Measurements from ENCODE around the gene P3H2. TPM values are rescaled to one million over a fixed set of nuclear protein-coding genes. Genes with fewer than 3 reads are reported as not detected.

Gene P3H2
- total RNA-seq, 1 experiment from 2014 or later = 102 TPM

DNA sequence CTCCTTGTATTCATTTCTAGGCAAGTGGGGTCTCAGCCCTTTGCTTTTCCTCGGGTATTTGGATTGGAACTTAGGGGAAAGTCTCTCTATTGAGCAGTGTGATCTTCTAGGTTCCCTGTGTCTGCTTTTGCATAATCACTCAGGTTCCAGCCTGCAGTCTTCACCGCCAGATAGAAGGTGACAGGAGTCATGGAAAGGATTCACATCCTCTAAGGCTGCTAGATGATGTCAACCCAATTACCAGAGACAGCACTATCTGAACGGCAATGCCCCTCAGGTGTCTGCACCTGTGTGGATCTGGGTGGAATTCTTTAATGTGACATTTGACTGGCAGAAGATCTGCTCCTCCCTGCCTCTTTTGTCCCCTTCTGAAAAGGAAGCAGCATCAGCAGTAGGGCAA is 177.7 kb downstream of the P3H2 start:
- in situ Hi-C loops (cut with HindIII; ENCODE audit: low sequenced_read_pairs) = no loop called here
- DNase-seq (ENCODE audit: low spot score) = no peak

DNA sequence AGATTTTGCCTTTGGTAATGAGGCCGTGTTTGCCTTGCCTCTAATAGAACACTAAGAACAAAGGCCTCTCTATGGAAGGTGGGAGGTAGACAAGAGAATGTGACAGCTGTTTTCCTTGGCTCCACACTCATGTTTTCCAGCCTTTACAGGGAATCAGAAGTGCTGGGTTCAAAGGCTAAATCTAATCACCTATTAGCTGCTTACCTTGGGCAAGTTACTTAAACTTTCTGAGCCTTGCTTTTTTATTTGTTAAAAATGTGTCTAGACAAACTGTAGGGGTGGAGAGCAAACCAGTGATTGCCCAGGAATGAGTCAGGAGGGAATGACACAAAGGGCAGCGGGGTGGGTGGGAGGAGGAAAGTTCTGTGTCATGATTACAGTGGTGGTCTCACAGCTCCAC is 179.0 kb downstream of the P3H2 start:
- DNase-seq (ENCODE audit: low spot score) = no peak
- in situ Hi-C loops (cut with HindIII; ENCODE audit: low sequenced_read_pairs) = no loop called here

DNA sequence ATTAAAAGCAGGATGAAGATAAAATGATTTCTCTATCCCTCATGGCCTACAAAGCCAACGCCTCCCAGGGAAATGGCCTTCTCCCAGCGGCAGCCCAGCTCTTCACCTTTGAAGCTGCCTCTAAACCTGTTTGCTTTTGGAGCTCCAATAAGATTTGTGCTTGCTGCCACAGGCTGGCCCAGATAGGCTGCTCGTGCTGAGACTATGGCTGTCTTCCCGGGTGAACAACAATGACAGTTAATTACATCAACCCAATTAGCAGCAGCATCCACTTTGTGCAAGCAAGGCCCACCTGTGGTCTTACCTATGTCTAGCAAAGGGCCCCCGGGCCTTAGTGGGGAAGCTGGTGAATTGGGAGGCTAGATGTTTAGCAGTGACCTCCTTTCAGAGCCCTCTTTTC is 179.6 kb downstream of the P3H2 start:
- DNase-seq (ENCODE audit: low spot score) = peak; percentile 32

DNA sequence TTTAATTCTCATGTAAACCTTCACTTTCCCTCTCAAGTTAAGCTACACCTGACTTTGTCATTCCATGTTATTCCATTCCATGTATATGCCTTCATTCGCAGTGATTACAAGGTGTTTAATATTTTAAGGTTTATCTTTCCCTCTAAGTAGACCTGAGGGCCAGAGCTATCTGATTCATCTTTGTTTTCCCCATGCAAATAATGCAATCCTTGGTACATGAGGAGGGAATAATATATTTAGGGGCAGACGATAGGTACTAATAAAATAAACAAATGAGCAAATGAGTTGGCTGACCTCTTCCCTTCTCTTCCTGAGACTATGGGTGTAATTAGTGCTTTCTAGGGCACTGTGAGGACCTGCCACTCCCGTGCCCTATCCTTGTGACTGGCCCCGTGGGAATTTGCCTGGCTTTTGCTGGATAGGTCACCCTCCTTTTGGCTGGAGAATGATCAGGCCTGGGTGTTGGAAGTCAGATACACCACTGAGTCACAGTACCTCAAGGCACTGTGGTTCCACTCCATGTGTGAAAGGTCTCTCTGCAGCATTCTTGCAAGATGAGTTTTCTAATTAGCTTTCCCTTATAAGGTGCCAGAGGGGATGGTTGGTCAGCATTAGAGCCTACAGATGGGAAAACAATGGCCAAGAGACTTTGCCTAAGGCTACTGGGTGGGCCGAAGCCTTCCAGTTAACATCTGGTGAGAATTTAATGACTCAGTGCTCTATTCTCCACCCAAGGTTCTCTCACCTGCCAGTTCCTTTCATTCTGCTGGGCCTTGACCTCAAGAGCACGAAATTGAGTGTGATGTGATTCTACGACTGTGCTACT is 183.2 kb downstream of the P3H2 start:
- in situ Hi-C loops (cut with HindIII; ENCODE audit: low sequenced_read_pairs) = no loop called here
- no peak for DNase-seq (ENCODE audit: low spot score)

More for the DNA sequence above, 179.6 kb downstream of the P3H2 start:
- in situ Hi-C loops (cut with HindIII; ENCODE audit: low sequenced_read_pairs) = no loop called here

DNA sequence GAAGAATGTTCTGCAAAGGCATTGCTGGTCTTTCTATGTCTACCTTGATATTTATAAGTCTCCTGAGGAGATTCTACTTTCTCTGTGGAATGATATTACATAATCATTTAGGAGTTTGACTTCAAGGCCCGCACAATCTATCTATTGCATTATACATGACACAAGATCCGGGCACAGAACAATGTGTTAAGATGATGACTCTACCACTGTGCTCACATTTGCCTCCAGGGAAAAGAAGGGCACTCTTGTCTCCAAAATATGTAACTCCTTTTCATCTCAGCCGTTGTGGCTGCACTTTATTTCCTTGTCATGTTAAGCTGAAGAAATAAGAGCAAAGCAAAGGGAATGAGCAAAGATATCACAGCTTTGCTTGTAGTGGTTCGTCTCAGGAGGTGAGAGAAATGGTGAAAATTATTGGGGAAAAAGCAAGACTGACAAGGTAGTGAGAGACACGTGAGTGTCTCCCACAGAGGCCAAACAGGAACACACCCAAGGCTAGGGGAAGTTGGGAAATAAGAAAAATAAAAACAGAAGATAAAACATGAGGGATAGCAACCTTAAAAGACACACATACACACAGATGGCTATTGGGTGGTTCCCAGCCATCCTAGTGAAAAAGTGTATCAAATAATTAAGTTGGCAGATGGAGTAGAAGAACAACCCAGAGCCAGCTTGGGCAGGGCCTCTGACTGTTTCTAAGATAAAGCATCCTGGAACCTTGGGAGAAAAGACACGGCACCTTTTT is 184.3 kb downstream of the P3H2 start:
- DNase-seq (ENCODE audit: low spot score) = no peak
- in situ Hi-C loops (cut with HindIII; ENCODE audit: low sequenced_read_pairs) = no loop called here

DNA sequence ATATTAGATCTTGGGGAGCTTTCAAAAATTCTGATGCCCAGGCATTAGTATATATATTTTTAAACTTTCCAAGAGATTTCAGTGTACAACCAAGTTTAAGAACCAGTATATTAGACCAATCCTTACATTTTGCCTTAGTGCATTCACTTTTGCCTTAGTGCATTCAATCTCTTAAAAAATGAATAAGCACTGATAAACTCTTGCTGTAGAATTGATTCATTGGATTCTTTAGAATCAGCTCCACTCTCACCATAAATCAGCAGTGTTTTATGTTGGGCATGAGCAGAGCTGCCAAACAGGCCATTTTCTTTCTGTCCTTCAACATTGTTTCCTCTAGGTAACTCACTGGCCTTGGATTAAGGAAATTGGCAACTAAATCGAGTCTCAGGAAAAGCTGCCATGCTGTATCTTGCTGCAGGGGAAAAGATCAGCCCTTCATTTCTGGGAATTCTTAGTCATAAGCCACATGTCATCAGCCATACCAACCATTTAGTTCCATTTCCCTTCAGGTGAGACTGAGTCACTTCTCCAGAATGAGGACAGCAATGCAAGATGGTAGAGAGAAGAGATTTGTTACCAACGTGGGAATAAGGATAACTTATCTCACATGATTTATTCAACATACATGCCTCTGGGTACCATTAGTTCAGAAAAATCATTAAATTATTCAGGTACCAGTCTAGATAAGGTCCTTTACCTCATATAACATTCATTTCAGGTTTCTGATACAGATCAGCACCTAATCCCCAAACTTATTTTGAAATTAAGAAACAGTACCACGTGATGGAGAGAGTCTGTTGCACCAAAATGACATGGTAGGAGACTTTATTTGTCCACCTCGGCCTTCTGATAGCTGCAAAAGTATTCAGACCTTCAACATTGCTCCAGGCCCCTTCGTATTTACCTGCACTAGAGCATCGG is 192.5 kb downstream of the P3H2 start:
- no peak for DNase-seq (ENCODE audit: low spot score)
- in situ Hi-C loops (cut with HindIII; ENCODE audit: low sequenced_read_pairs) = no loop called here

DNA sequence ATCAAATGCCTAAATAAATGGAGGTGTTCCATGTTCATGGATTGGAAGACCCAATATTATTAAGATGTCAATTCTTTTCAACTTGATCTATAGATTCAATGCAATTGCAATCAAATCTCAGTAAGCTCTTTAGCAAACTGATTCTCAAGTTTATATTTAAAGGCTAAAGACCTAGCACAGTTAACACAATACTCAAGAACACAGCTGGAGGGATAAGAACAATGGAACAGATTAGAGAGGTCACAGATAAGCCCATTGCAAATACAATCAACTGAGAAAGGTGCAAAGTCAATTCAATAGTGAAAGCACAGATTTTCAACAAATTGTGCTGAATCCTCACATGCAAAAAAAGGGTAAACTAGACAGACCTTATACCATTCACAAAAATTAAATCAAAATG is 198.9 kb downstream of the P3H2 start:
- DNase-seq (ENCODE audit: low spot score) = no peak
- in situ Hi-C loops (cut with HindIII; ENCODE audit: low sequenced_read_pairs) = no loop called here

DNA sequence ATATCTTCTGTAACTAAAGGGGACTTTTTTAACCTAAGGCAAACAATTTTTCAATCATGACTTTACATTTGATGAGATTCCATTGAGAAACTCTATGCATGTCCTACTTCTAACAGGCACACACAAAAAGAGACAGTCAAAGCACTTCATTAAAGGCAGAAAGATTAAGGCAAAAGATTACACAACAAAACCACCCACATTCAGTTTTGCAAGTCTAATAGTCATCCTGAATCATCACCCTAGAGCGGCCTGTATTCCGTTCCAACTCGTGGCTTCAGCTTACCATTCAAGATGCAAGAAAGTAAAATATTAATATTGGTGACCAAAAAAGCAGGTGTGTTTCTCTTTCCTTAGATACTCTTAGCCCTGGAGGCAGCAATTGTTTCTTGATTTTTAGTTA is 205.9 kb downstream of the P3H2 start:
- no peak for DNase-seq (ENCODE audit: low spot score)
- in situ Hi-C loops (cut with HindIII; ENCODE audit: low sequenced_read_pairs) = loop anchor here (5.0 kb wide), 1 partner anchor 32 kb away; no protein-coding TSS in a partner anchor

DNA sequence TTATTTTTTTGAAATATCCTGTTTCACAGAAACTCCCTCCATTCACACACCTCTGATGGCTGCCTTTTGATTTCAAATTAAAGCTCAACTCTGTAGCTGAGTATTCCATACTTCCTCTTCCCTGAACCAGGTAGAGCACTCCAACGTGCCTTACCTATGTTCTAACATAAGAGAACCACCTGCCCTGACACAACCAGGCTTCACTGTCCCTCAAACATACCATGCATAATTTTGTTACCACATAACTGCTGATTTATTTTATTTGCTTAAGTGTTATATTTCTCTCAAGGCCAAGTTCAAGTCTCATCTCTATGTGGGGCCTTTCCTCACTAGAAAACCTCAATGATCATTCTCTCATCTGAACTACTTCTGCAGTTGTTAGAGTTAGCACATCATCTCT is 209.7 kb downstream of the P3H2 start:
- in situ Hi-C loops (cut with HindIII; ENCODE audit: low sequenced_read_pairs) = no loop called here
- DNase-seq (ENCODE audit: low spot score) = no peak

DNA sequence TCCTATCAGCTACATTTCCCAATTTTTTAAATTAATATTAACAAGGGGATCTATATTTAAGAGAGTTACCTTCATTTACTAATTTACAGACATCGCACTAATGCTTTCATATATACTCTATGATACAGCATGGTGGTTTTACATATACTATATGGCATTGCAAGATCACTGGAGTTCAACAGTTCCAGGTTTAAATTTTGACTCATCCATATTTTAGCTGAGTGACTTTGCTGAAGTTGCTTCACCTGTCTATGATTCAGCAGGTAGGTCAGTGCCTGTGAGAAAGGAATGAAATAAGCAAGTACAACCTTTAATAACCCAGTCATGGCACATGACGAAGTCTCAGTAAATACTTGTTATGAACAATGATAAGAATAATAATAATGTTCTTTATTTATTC is 211.1 kb downstream of the P3H2 start:
- in situ Hi-C loops (cut with HindIII; ENCODE audit: low sequenced_read_pairs) = no loop called here
- DNase-seq (ENCODE audit: low spot score) = no peak

DNA sequence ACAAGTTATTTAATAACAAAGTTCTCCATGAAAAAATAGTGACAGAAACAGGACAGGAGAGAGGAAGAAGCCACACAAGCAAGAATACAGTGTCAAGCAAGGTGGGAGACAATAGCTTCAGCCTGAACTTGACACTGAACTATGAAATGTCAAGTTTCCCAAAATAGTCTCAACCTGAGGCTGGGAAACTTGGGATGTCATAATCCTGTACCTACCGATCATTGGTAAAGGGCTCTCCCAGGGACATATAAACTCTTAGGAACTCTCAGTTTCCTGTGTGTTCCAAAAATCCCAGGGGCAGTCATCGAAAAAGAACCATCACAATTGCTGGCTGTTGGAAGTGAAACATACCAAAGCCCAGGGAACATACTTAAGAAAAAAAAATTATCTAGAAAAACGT is 211.6 kb downstream of the P3H2 start:
- no peak for DNase-seq (ENCODE audit: low spot score)
- in situ Hi-C loops (cut with HindIII; ENCODE audit: low sequenced_read_pairs) = no loop called here

DNA sequence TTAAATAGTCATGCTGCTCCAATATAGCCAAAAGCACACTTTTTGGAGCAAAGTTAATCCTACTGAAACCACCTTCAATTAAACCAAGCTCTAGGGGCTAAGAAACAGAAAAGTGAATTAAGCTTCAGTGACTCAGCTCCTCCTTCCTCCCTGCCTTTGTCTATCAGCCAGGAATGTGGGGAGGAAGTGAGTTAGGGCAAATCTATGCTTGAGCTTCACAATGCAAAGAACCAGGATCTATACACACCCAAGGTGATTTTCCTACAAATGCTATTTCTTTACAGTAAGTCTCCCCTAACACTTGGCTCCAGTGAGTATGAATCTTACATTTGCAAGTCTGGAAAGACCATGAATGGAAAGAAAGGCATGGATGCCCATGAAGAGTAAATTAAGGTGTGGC is 212.1 kb downstream of the P3H2 start:
- no peak for DNase-seq (ENCODE audit: low spot score)
- in situ Hi-C loops (cut with HindIII; ENCODE audit: low sequenced_read_pairs) = no loop called here

DNA sequence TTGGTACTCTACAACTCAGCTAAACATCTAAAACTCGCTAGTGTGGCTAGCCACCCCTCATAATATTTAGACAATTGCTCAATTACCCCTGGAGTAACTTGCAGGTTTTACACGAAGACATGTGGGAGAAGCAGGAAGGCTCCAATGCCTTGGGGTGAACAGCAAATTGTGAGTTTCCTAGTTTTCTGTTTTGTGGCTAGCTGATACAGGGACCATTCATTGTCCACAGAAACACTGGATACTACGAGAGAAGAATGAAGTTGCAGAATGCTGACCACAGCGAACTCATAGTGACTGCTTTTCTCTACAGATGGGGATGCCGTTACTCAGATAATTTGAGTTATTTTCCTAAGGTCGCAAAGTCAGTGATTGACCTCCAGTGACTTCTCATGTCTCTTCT is 212.9 kb downstream of the P3H2 start:
- DNase-seq (ENCODE audit: low spot score) = no peak
- in situ Hi-C loops (cut with HindIII; ENCODE audit: low sequenced_read_pairs) = no loop called here

Other genes starting within 250 kb of the P3H2 start
- gene CLDN1, start 201.5 kb upstream of the P3H2 start, total RNA-seq (2014; rRNA removed; shearing (Covaris generic)) = not detected in 2 replicates